K562 (cell line): ENCODE measurements around the gene DND1. TPM values are rescaled to one million over a fixed set of nuclear protein-coding genes. Genes with fewer than 3 reads are reported as not detected.

Experiments
- ATAC-seq: fragments of 200-7000 bp; cut with Tn5 transposase; 3 replicates; pipeline ENCODE4 v1.9.1; 2020; ENCODE audit warnings: moderate library complexity
- BruUV-seq: library from RNA; stranded (reverse); fragments of 400-500 nt; replicated peaks from 2 replicates; lab custom pipeline; 2021; lab: Mats Ljungman, UMichigan
- CTCF ChIA-PET: fragments of 300-600 bp; formaldehyde crosslinking; extraction: SDS; loops from one replicate; lab custom pipeline; 2021; ENCODE audit warnings: low intra/inter-chr PET ratio; lab: Yijun Ruan, JAX
- POLR2A ChIA-PET: fragments of 300-600, 350-650 bp; sonication (Branson Sonifier 250); formaldehyde crosslinking; extraction: SDS; loops from one replicate; lab custom pipeline; 2021; ENCODE audit warnings: antibody characterized with exemption, inconsistent platforms; lab: Yijun Ruan, JAX
- DNase-seq, 4 experiments: peaks; one replicate each; pipeline versions ENCODE4 v3.0.0 to v3.0.0-alpha.2; 2011 to 2018; ENCODE audit warnings: low spot score in 3 of 4, mixed read lengths in 3 of 4; ENCODE audit errors: extremely low read depth in 1 of 4
- FAIRE-seq: peaks from 2 replicates; lab custom pipeline; 2011; peaks lifted over from hg19 to GRCh38; lab: Jason Lieb, UNC
- H2AFZ ChIP-seq: 2 replicates; pipeline ENCODE4 v1.6.0; 2011; ENCODE audit warnings: low read depth, low read length, control low read depth, inconsistent platforms
- H3K27ac ChIP-seq: fragments of 200-600 bp; 3 replicates; pipeline ENCODE4 v1.8.0; 2011; ENCODE audit warnings: low read depth, mild to moderate bottlenecking, control low read depth, inconsistent platforms, low read length, moderate library complexity, mixed read lengths; ENCODE audit errors: extremely low read depth
- H3K27me3 ChIP-seq, 2 experiments: fragments of 300-600 bp in 1 of 2; 2 replicates in 1 of 2; 3 replicates in 1 of 2; pipeline versions ENCODE4 v1.6.0 to v1.8.0; 2011; ENCODE audit warnings: inconsistent platforms in 2 of 2, low read length in 2 of 2, mild to moderate bottlenecking in 1 of 2, mixed read lengths in 1 of 2, moderate library complexity in 1 of 2; ENCODE audit not compliant: control insufficient read depth in 2 of 2, insufficient read depth in 2 of 2
- H3K36me3 ChIP-seq: fragments of 300-600 bp; 3 replicates; pipeline ENCODE4 v1.8.0; 2011; ENCODE audit warnings: mild to moderate bottlenecking, low read length, inconsistent platforms; ENCODE audit not compliant: control insufficient read depth, insufficient read depth
- H3K4me1 ChIP-seq, 2 experiments: fragments of 200-600 bp in 1 of 2; replicated peaks in 1 of 2; 2 replicates in 1 of 2; 3 replicates in 1 of 2; pipeline versions ENCODE4 v1.5.1 to v1.8.0; 2011; ENCODE audit warnings: inconsistent platforms in 2 of 2, low read length in 2 of 2, mild to moderate bottlenecking in 1 of 2, mixed read lengths in 1 of 2, moderate library complexity in 1 of 2; ENCODE audit not compliant: control insufficient read depth in 2 of 2, insufficient read depth in 2 of 2
- H3K4me2 ChIP-seq: 2 replicates; pipeline ENCODE4 v1.6.1; 2011; ENCODE audit warnings: low read length, control low read depth, inconsistent platforms, mixed read lengths; ENCODE audit not compliant: insufficient read depth
- H3K4me3 ChIP-seq: fragments of 200-600 bp; sonication (generic), shearing (Covaris generic); 2 replicates; pipeline ENCODE4 v1.5.1; 2016; ENCODE audit warnings: control low read depth, inconsistent platforms
- H3K79me2 ChIP-seq: fragments of 200-600 bp; 3 replicates; pipeline ENCODE4 v1.8.0; 2011; ENCODE audit warnings: low read length, inconsistent platforms; ENCODE audit not compliant: control insufficient read depth, insufficient read depth
- H3K9ac ChIP-seq, 2 experiments: 2 replicates each; pipeline versions ENCODE4 v1.6.0 to v1.6.1; 2011; ENCODE audit warnings: low read depth in 2 of 2, low read length in 2 of 2, control low read depth in 1 of 2, inconsistent platforms in 1 of 2, mild to moderate bottlenecking in 1 of 2, mixed read lengths in 1 of 2; ENCODE audit not compliant: insufficient read depth in 1 of 2
- H3K9me1 ChIP-seq: one replicate; pipeline ENCODE4 v1.6.0; 2011; ENCODE audit warnings: inconsistent platforms, mild to moderate bottlenecking, low read length, moderate library complexity; ENCODE audit not compliant: control insufficient read depth, insufficient read depth
- H3K9me3 ChIP-seq: replicated peaks from 2 replicates; pipeline ENCODE4 v1.5.1; 2011; ENCODE audit warnings: low read depth, low read length, inconsistent platforms; ENCODE audit not compliant: control insufficient read depth, insufficient read depth
- H4K20me1 ChIP-seq: replicated peaks from 2 replicates; pipeline ENCODE4 v1.6.1; 2011; ENCODE audit warnings: low read length, inconsistent platforms, mixed read lengths; ENCODE audit not compliant: control insufficient read depth, insufficient read depth
- CCNT2 ChIP-seq: IDR thresholded peaks from 2 replicates; pipeline ENCODE4 v1.6.1; 2011; ENCODE audit warnings: borderline replicate concordance, low read depth, mild to moderate bottlenecking, moderate library complexity, mixed read lengths, low read length; ENCODE audit not compliant: insufficient read length; ENCODE audit errors: extremely low read depth
- CHD2 ChIP-seq: IDR thresholded peaks from 2 replicates; pipeline ENCODE4 v1.6.1; 2011; ENCODE audit warnings: low read depth, low read length
- MEIS2 ChIP-seq: fragments of 450-650 bp; IDR thresholded peaks from 2 replicates; pipeline ENCODE4 v1.6.1; 2014; ENCODE audit warnings: mild to moderate bottlenecking; ENCODE audit not compliant: partially characterized antibody
- NFIX ChIP-seq: fragments of 250-450 bp; sonication (Bioruptor Pico); IDR thresholded peaks from 2 replicates; pipeline ENCODE4 v1.4.0; 2020; ENCODE audit warnings: low read depth, mild to moderate bottlenecking, moderate library complexity
- RBBP5 ChIP-seq: fragments of 200-600 bp; sonication (generic); IDR thresholded peaks from 2 replicates; pipeline ENCODE4 v1.6.1; 2012; ENCODE audit warnings: borderline replicate concordance, mild to moderate bottlenecking, low read length, control low read depth, inconsistent platforms; ENCODE audit not compliant: insufficient read depth, poor library complexity, severe bottlenecking
- RFX7 ChIP-seq: fragments of 250-450 bp; sonication (Bioruptor Pico); IDR thresholded peaks from 2 replicates; pipeline ENCODE4 v1.5.1; 2021; ENCODE audit warnings: mild to moderate bottlenecking
- ZNF76 ChIP-seq: fragments of 250-450 bp; sonication (Bioruptor Pico); IDR thresholded peaks from 2 replicates; pipeline ENCODE4 v1.4.0; 2020; ENCODE audit warnings: mild to moderate bottlenecking, moderate library complexity, borderline replicate concordance
- WGBS: fragments of 100-300 bp; shearing (Covaris generic); methylation state at CpG from one replicate; pipeline ENCODE4 v1.1.6; 2016; ENCODE audit warnings: low coverage, mixed read lengths; ENCODE audit not compliant: insufficient coverage; ENCODE audit errors: missing lambda C conversion rate; 5-methylcytosine and 5-hydroxymethylcytosine counted together
- in situ Hi-C: fragments of 300-500 bp; cut with MboI; formaldehyde crosslinking; loops from 4 replicates; pipeline ENCODE4 v1.15.0; 2018; ENCODE audit warnings: inconsistent platforms, mixed read lengths
- intact Hi-C: fragments of 100-400 bp; cut with micrococcal nuclease; formaldehyde crosslinking; loops from 2 replicates; pipeline ENCODE4 v1.14.2; 2022
- polyA plus RNA-seq, 8 experiments: library from polyadenylated mRNA; depleted of rRNA in 4 of 8; stranded (reverse) in 5 of 8; unstranded in 3 of 8; fragments of >200 nt; fragmentation: Nextera tagmentation in 2 of 8; fragmentation: Illumina TruSeq in 1 of 8; extraction: Ambion mirVana in 2 of 8; extraction: Trizol in 1 of 8; gene quantifications; 2 replicates each; pipeline versions ENCODE4 v1.2.1 to v1.2.3, GENCODE V29; 2011 to 2014; ENCODE audit warnings: inconsistent platforms in 1 of 8, missing spikeins in 1 of 8
- total RNA-seq, 7 experiments: library from RNA; depleted of rRNA in 6 of 7; stranded (reverse); fragments of >200 nt in 6 of 7; fragmentation: Illumina TruSeq in 2 of 7; extraction: Trizol in 2 of 7; gene quantifications; 2 replicates each; pipeline versions ENCODE4 v1.2.1 to v1.2.3, GENCODE V29; 2011 to 2021; ENCODE audit warnings: low replicate concordance in 1 of 7
- TF ChIP-seq, protein P1 (sequence below): sonication (generic); formaldehyde crosslinking; IDR thresholded peaks from 2 replicates; pipeline ENCODE4 v1.8.1; 2023; ENCODE audit warnings: mild to moderate bottlenecking, missing genetic modification reagents
- TF ChIP-seq, protein P2 (sequence below): fragments of 250-450 bp; sonication (Bioruptor Pico); IDR thresholded peaks from 2 replicates; pipeline ENCODE4 v1.8.0; 2022; ENCODE audit warnings: inconsistent platforms

DND1 gene
- total and polyA plus RNA-seq, 9 of the 15 experiments (the other 6 are each of a cell fraction or from before 2014, with no cell fraction given): 0.37 to 2.0 (median 0.90) TPM; not detected in 3

DNA sequence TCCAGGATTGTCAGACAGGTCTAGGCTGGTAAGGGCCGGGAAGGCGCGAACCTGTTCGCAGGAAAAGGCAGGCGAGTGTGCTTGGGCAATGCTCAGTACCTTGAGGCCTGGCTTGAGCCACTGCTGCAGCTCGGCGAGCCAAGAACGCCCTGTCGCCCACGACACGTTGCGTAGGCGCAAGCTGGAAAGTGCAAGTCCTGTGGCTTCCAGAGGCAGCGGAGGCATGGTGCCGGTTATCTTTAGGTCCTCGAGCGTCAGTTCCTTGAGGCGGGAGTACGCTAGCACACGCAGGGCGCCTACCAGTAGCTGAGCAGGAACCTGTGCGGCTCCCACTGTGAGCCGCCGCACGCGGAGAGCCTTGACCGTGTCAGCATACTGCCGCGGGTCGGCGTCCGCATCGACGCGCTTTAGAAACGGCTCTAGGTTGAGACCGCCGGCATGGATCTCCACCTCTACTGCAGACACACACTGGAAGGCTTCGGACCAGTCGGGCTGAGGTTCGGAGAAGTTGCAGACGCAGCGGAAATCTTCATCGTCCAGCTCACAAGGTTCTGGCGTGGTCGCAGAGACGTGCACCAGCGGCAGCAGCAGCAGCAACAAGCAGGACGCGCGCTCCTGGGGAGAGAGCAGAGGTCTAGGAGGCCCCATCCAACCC, 40.9 kb downstream of the DND1 start:
- FAIRE-seq (no peak), ATAC-seq (no peak), DNase-seq (no peak)
- H4K20me1 ChIP-seq: no peaks in the 10 kb centered on the region
- no peak overlapping the region for H2AFZ ChIP-seq
- H3K9me3 ChIP-seq: no peaks in the 10 kb centered on the region
- no TSS peak for BruUV-seq
- intact Hi-C loops: no loop called here
- no peaks in the 10 kb centered on the region for H3K27me3 ChIP-seq
- in situ Hi-C loops: no loop called here
- no peaks in the 10 kb centered on the region for H3K79me2 ChIP-seq
- 90% methylated on average over 32 of the region's 51 CpGs for WGBS
- H3K4me3 ChIP-seq: no peak overlapping the region
- POLR2A ChIA-PET: interaction anchor here (1.2 kb wide), 1 partner anchor 10 kb away, joined by 3 read pairs; no protein-coding TSS in a partner anchor
- H3K4me2 ChIP-seq: no peak overlapping the region
- no peaks in the 10 kb centered on the region for H3K9me1 ChIP-seq
- no peaks in the 10 kb centered on the region for H3K36me3 ChIP-seq
- no peak overlapping the region for H3K27ac ChIP-seq
- no peak overlapping the region; a peak in 1 of 4 replicates for H3K9ac ChIP-seq
- CTCF ChIA-PET: no interaction called here
- H3K4me1 ChIP-seq: peaks cover 0 to 14% of the 10 kb centered on the region in 2 experiments; a peak in 3 of 5 replicates
- TF ChIP-seq MEIS2 (no peak), CHD2 (no peak), RBBP5 (no peak), NFIX (no peak), RFX7 (CRISPR knock-in tag) (no peak), CCNT2 (no peak), ZNF76 (no peak)
- TF ChIP-seq, protein P1, sequence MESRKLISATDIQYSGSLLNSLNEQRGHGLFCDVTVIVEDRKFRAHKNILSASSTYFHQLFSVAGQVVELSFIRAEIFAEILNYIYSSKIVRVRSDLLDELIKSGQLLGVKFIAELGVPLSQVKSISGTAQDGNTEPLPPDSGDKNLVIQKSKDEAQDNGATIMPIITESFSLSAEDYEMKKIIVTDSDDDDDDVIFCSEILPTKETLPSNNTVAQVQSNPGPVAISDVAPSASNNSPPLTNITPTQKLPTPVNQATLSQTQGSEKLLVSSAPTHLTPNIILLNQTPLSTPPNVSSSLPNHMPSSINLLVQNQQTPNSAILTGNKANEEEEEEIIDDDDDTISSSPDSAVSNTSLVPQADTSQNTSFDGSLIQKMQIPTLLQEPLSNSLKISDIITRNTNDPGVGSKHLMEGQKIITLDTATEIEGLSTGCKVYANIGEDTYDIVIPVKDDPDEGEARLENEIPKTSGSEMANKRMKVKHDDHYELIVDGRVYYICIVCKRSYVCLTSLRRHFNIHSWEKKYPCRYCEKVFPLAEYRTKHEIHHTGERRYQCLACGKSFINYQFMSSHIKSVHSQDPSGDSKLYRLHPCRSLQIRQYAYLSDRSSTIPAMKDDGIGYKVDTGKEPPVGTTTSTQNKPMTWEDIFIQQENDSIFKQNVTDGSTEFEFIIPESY (CRISPR knock-in tag): peak; percentile 70; the same call in 1 of the 2 replicates
- TF ChIP-seq, protein P2, sequence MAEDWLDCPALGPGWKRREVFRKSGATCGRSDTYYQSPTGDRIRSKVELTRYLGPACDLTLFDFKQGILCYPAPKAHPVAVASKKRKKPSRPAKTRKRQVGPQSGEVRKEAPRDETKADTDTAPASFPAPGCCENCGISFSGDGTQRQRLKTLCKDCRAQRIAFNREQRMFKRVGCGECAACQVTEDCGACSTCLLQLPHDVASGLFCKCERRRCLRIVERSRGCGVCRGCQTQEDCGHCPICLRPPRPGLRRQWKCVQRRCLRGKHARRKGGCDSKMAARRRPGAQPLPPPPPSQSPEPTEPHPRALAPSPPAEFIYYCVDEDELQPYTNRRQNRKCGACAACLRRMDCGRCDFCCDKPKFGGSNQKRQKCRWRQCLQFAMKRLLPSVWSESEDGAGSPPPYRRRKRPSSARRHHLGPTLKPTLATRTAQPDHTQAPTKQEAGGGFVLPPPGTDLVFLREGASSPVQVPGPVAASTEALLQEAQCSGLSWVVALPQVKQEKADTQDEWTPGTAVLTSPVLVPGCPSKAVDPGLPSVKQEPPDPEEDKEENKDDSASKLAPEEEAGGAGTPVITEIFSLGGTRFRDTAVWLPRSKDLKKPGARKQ (CRISPR knock-in tag): no peak
